GM18517 (cell line): ENCODE measurements around the gene LPAR2.

ENCODE experiments used
- ATAC-seq: cut with Tn5 transposase; IDR thresholded peaks from one replicate; pipeline ENCODE4 v1.9.1; 2021; ENCODE audit warnings: mild to moderate bottlenecking, moderate library complexity; ENCODE audit not compliant: unreplicated experiment

LPAR2 gene

DNA sequence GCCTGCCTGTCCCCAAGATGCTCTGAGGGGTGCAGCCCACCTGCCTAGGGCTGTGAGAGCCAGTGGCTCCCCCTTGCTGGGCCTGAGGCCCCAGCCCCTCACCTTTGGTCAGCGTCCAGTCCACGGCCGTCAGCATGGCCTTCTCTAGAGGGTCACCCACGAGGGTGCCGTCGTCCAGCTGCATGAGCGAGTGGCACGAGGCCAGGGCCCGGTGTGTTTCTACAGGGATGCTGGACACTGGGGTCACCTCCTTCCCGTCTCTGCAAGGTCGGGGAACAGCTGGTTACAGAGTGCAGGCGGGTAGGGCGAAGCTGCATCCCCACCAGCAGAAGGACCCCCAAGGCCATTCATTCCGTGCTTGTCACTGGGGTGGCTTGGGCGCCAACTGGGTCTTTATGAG is 26.4 kb upstream of the LPAR2 start:
- ATAC-seq = no peak

DNA sequence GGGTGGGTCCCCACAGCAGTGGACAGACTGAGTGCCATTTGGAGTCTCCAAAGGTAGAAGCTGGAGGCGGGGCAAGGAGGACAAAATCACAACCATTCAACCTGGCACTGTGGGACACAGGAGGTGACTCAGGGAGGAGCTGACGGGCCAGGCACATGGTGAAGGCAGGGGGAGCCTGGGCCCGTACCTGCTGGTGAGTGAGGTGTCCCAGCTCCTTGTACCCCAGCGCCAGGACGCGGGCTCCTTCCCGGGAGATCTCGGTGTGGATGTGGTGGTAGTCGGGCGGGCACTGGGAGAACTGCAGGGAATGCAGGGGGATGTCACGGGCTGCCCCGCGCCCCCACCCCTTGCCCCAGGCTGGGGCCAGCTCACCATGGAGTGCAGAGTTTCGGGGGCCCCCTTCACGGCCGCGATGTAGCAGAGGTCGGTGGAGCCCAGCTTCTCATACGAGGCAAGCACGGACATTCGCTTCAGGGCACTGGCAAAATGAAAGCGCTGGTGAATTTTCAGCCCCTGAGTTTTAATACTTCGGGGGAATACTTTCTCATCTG is 25.7 kb upstream of the LPAR2 start:
- no peak for ATAC-seq

GRCh38 chr19:19652482-19653295 is 24.7 kb upstream of the LPAR2 start:
- ATAC-seq = no peak

GRCh38 chr19:19651076-19651475 is 23.1 kb upstream of the LPAR2 start:
- ATAC-seq = no peak

DNA sequence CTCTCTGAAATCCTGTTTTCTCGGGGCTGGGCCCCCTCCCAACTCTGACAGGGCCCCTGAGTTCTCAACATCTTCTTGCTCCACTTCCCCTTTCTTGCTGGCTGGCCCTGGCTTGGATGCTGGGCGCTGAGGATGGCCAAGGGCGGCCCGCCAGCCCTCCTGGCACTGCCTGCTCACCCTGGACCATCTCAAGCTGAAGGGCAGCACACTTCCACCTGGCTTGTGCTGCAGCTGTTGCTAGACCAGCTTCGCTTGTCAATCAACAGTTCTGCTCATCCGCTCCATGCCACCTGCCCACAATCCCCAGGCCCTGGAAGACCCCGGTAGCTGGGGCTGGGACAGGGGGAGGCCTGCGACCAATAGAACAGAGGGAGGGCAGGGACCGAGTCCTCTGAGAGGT is 22.3 kb upstream of the LPAR2 start:
- no peak for ATAC-seq

DNA sequence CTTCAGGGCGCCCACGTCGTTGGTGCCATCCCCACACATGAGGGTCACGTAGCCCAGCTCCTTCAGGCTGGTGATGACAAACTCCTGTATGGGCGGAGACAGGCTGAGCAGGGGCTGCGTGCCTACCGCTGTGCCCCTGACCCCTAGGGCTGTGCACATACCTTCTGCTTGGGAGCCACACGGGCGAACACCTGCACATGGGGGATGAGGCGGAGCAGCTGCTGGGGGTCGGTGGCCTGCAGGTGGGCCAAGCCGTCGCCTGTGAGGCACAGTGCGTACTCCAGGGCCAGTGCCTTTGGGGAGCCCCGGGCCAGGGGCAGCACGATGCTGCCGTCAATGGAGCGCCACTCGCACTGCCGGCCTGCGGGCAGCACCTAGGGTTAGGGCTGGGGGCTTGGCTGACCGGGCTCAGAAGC is 21.6 kb upstream of the LPAR2 start:
- ATAC-seq = no peak

DNA sequence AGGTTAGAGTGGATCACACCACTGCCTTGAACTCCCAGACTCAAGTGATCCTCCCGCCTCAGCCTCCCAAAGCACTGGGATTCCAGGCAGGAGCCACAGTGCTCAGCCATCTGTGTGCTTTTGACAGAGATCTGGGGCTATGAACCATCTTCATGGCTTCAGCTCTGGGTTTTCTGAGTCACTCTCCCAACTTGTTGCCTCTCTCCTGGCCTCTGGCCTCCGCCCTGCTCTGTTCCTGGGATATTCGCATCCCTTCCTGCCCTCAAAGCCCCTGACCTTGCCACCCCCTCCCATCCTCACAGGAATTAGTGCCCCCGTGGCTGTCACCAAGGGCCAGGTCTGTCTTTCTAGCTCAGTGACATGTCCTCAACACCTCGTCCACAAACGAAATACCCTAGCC is 21.1 kb upstream of the LPAR2 start:
- ATAC-seq = no peak

DNA sequence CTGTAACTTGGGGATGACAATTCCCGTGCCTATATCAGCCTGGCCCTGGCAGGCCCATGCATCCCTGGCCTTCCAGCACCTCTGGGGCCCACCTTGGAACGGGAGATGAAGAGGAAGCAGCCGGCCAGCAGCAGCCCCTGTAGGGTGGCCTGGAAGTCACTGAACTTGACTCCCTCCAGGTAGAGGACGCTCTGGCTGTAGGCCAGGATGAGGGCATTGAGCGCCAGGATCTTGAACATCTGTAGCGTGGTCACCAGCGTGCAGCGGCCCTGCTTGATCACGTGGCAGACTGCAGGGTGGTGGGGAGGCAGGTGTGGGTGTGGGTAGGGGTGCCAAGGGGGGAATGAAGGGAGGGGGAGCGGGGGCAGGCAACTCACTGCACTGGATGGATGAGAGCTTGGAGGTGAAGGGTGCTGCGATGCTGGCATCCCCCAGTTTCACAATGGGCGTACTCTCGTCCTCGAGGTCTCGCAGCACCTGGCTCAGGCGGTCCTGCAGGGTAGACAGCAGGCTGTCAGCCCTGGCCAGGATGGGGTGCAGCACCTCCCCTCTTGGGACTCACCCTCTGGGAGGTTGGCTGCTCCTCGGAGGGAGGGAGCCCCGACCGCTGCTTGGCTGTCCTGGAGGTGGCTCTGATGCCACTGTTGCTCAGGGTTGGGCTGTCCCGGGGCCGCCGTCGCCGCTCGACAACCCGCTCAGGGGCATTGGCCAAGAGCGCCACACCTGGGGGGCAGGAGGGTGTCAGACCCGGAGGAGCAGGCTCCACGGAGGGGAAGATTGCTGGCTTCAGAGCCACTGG is 19.2 kb upstream of the LPAR2 start:
- ATAC-seq = no peak

DNA sequence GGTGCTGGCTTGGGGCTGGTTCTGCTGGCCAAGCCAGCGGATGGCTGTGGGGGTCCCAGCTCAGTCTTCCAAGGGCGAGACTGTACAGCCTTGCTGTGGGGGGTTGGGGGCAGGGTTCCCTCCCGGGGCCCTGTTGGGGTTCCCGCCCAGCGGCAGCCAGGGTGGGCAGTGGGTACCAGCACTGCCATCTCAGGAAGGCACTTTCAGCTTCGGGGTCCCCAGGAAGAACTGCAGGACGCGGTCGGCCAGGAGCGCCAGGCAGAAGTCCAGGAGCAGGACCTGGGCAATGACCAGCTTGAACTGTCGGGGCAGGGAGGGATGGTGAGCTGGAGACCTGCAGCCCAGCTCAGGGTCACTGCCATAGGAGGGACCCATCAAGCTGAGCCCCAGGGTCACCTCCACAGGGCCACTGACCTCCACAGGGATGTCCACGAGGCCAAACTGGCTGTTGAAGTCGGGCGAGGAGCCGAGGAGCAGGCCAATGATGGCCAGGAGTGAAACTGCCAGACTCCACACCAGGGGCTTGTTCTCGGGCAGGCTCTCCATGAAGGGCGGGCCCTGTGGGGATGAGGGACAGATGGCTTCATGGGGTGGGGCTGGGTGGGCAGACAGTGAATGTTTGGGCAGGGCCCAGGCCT is 17.3 kb upstream of the LPAR2 start:
- no peak for ATAC-seq

GRCh38 chr19:19644054-19644388 is 16.0 kb upstream of the LPAR2 start:
- no peak for ATAC-seq

- no peak for ATAC-seq
Measured at GRCh38 chr19:19643158-19644053, 15.4 kb upstream of the LPAR2 start, which contains the start of gene GMIP. GMIP (minus strand) TSS chr19:19643657; CDS start chr19:19643529, 128 bp downstream.

DNA sequence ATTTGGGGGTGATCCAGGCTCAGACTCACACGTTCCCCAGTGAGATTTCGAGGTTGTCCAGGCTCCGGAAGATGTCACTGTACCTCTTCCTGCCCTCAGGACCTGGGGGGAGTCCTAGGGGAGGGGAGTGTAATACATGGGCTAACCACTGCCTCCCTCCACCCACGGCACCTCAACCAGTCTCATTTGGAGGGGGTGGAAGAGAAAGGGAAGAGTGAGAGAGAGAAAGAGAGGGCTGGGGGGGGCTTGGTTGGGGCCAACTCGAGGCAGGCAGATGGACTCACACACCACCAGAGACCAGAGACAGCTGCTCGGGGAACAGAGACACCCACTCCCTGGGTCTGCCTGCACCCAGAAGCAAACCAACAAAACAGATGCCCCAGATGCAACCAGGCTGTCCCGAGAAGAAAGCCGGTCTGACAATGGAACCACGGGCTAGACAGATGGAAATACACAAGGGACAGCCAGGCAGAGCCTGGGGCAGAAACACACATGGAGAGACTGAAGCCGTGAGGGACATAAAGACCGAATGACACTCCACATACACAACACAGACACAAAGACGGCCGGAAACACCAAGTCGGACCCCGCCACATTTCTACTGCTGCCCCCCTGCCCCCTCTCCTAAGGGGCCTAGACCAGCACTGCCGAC is 14.6 kb upstream of the LPAR2 start:
- ATAC-seq = no peak

- ATAC-seq = no peak
Measured at GRCh38 chr19:19637523-19638251, 9.7 kb upstream of the LPAR2 start.

DNA sequence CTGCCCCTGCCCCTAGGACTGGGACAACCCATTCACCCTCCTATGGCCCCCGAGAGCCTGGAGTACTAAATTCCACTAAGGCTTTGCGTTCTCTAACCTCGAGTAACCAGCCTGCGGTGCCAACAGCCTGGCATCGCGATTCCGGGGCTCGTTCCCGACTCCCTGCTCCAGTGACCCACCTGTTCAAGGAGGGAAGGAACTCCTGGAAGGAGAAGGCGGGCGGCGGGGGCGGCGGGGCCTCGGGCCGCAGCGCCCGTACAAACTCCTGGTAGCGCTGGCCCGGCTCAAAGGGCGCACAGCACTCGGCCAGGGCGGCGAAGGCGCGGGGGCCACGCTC is 9.1 kb upstream of the LPAR2 start:
- ATAC-seq = no peak

DNA sequence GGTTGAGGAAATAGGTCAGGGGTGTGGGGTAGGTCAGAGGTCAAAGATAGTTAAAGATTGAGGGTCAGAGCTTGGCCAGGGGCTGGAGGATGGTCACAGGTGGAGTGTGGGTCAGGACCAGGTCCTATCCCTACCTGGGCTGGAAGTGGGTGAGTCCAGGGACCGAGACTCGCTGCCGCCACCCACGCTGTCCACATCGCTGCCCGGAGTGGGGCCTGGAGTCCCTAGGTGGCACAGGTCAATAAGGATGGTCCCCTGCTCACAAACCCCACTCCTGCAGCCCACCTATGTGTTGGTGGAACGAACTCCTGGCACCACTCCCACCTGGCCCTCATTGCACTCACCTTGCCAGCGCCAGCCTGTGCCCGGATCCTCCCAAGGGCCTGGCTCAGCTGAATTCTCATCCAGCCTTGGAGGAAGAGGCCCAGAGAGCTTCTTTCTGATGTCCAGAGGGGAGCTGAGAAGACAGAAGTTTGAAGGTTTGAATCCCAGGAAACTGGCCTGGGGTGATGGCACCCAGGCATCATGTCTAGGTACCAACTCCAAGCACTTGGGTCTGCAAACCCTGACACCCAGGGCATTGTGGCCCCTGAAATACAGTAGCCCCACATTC is 8.7 kb upstream of the LPAR2 start:
- ATAC-seq = no peak

DNA sequence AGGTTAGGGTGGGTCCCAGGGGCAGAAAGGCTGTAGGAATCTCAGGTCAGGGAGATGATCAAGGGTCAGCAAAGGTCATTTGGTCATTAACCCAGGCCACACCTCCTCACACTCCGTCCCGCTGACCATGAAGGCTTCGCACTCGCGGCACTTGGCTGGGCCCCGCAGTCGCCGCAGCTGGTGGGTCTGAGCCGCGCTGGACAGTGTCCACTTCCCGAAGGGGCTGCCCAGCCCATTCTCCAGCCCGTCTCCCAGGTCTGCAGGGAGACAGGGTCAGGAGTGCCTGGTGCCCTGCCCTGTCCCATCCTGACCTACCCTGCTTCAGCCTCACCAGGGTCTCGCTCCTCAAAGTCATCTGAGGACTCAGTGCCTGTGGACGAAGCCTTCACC is 7.3 kb upstream of the LPAR2 start:
- ATAC-seq = no peak

- no peak for ATAC-seq
Measured at GRCh38 chr19:19634516-19635312, 6.7 kb upstream of the LPAR2 start.
